Bronchial epithelial cell (primary cell): ENCODE results near the gene LRRC45. TPM values are rescaled to one million over a fixed set of nuclear protein-coding genes. Genes with fewer than 3 reads are reported as not detected.
A peak's percentile ranks its signal among the peaks of the same experiment; 100 is the strongest.

Experiments
- DNase-seq: peaks from one replicate; pipeline ENCODE4 v3.0.0-alpha.2; 2010; ENCODE audit warnings: low read depth
- FAIRE-seq: peaks from 2 replicates; lab custom pipeline; 2011; peaks lifted over from hg19 to GRCh38; lab: Jason Lieb, UNC
- H3K27me3 ChIP-seq: 2 replicates; pipeline ENCODE4 v1.5.1; 2011; ENCODE audit warnings: low read length; ENCODE audit not compliant: control insufficient read depth, insufficient read depth
- H3K36me3 ChIP-seq: 2 replicates; pipeline ENCODE4 v1.5.1; 2011; ENCODE audit warnings: low read length; ENCODE audit not compliant: control insufficient read depth, insufficient read depth
- H3K4me3 ChIP-seq: 2 replicates; pipeline ENCODE4 v1.5.1; 2011; ENCODE audit warnings: mild to moderate bottlenecking, low read depth, low read length, control low read depth
- total RNA-seq: library from RNA; depleted of rRNA; stranded (reverse); fragments of >200 nt; gene quantifications from 2 replicates; pipeline ENCODE4 v1.2.1, GENCODE V29; 2014
- TF ChIP-seq, protein P1 (sequence below): IDR thresholded peaks from 2 replicates; pipeline ENCODE4 v1.5.1; 2011; ENCODE audit warnings: mild to moderate bottlenecking, moderate library complexity, low read length, control low read depth, inconsistent platforms; ENCODE audit not compliant: insufficient read depth, severe bottlenecking

LRRC45 gene
- total RNA-seq, 1 donor from 2014 or later = 8.4 TPM

DNA sequence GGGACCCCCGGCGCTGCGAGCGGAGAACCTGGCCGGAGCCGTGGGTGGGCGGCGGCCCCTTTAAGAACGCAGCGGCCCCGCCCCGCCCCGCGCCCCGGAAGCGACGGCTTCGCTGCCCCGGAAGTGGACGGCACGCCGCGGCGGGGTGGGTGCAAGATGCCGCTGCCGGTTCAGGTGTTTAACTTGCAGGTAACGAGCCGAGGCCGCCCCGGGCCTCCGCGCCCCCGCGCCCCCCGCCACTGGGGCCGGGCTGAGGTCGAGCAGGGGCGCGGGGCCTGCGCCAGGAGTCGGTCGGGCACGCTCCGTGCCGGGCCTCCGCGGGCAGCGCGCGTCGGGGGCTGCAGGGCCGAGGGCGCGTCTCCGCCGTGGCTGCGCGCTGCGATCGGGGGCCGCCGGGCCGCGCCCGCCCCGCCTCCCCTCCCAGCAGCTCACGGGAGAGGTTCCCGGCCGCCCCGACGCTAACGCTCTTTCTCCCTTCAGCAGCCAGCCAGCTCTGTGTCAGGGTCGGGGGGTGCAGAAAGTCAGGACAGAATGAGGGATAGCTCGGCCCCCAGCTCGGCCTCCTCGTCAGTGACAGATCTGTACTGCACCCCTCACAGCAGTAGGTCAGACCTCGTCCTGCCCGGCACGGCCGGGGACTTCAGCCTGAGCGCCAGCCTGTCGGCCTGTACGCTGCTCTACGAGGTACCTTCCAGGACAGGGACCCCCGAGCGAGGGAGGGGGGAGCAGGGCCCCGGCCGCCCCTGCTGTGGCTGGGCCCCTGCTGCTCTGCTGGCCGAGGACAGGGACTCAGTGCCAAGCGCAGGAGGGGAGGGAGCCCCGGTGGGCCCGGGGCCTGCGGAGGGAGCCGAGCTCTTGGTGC is 28.9 kb downstream of the LRRC45 start, which contains the start of the genes GPS1 and RFNG:
TSS of gene GPS1 (plus strand) at position 123 of the 862 bp plus-strand sequence. CDS start at position 157, 34 bp downstream.
TSS of gene RFNG (minus strand) at position 36 of the 862 bp plus-strand sequence. CDS start 45 bp downstream, outside the sequence.
- DNase-seq = peak; percentile 30
- H3K4me3 ChIP-seq = peak within 1 kb of the TSS; percentile 89
- H3K27me3 ChIP-seq = no peaks in the 10 kb centered on the region
- TF ChIP-seq, protein P1, sequence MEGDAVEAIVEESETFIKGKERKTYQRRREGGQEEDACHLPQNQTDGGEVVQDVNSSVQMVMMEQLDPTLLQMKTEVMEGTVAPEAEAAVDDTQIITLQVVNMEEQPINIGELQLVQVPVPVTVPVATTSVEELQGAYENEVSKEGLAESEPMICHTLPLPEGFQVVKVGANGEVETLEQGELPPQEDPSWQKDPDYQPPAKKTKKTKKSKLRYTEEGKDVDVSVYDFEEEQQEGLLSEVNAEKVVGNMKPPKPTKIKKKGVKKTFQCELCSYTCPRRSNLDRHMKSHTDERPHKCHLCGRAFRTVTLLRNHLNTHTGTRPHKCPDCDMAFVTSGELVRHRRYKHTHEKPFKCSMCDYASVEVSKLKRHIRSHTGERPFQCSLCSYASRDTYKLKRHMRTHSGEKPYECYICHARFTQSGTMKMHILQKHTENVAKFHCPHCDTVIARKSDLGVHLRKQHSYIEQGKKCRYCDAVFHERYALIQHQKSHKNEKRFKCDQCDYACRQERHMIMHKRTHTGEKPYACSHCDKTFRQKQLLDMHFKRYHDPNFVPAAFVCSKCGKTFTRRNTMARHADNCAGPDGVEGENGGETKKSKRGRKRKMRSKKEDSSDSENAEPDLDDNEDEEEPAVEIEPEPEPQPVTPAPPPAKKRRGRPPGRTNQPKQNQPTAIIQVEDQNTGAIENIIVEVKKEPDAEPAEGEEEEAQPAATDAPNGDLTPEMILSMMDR = no peak
- peaks cover 39% of the 10 kb centered on the region for H3K36me3 ChIP-seq
- no peak for FAIRE-seq

- H3K36me3 ChIP-seq = peaks cover 41% of the 10 kb centered on the region
- FAIRE-seq (no peak), DNase-seq (no peak)
- TF ChIP-seq, protein P1 = no peak
- no peaks in the 10 kb centered on the region for H3K27me3 ChIP-seq
- H3K4me3 ChIP-seq = peak overlapping the region; percentile 89
Observed at GRCh38 chr17:82052638-82053059, 29.5 kb downstream of the LRRC45 start.

DNA sequence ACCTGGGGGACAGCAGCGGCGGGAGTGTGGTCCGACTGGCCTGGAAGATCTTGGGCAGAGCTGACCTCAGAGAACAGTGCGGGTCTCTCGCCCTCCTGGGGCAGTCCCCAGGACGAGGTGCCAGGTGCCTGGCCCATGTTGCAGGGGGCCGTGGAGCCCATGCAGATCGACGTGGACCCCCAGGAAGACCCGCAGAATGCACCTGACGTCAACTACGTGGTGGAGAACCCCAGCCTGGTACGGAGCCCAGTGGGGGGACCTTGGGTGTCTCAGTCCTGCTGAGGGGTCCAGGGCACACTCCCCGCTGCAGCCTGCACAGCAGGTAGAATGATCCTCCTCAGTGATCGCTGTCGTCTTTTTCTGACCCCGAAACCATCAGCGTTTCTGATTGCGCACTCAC is 30.0 kb downstream of the LRRC45 start:
- DNase-seq = no peak
- Histone ChIP-seq H3K27me3 (no peaks in the 10 kb centered on the region), H3K36me3 (peaks cover 37% of the 10 kb centered on the region), H3K4me3 (no peak overlapping the region)
- FAIRE-seq = no peak
- TF ChIP-seq, protein P1 = no peak

DNA sequence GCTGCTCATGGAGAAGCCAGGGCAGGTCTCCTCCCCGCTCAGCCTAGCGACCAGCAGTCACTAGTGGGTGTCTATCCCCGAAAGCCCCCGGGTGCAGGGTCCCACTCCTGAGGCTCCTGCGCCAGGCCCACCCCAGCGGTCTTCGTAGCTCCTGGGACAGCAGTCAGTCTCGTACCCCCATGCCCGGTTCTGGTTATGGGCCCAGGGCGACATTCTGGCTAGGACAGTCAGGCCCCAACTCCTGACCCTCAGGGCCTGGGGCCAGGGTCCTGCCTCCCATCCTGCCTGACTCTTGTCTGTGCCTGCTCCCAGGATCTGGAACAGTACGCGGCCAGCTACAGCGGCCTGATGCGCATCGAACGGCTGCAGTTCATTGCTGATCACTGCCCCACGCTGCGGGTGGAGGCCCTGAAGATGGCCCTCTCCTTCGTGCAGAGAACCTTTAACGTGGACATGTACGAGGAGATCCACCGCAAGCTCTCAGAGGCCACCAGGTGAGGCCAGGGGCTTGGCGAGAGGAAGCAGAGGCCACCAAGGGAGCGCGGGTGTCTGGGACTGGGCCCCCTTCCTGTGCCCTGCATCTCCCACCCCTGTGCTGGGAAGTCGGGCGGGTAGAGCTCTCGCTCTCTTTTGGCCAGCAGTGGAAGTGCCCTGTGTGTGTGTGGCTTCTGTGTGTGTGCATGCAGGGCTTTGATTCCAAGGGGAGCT is 30.6 kb downstream of the LRRC45 start:
- no peaks in the 10 kb centered on the region for H3K27me3 ChIP-seq
- H3K36me3 ChIP-seq = peaks cover 36% of the 10 kb centered on the region
- no peak for DNase-seq
- no peak for FAIRE-seq
- H3K4me3 ChIP-seq = no peak overlapping the region
- TF ChIP-seq, protein P1 = no peak

DNA sequence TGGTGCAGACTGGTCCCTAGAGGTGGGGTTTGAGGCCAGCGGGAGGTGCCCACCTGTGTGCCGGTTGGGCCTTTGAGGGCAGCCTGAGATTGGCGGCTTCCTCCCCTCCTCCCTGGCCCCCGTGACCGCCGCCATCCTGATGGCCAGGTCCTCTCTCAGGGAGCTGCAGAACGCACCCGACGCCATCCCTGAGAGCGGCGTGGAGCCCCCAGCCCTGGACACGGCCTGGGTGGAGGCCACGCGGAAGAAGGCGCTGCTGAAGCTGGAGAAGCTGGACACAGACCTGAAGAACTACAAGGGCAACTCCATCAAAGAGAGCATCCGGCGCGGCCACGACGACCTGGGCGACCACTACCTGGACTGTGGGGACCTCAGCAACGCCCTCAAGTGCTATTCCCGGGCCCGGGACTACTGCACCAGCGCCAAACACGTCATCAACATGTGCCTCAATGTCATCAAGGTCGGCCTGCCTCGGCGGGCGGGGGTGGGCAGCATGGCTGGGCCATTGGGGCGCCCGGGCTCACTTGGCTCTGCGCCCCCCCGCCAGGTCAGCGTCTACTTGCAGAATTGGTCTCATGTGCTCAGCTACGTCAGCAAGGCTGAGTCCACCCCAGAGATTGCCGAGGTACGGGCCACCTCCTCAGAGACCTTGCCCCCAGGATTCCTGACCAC is 31.4 kb downstream of the LRRC45 start:
- FAIRE-seq = no peak
- TF ChIP-seq, protein P1 = no peak
- Histone ChIP-seq H3K27me3 (no peaks in the 10 kb centered on the region), H3K36me3 (peaks cover 38% of the 10 kb centered on the region), H3K4me3 (no peak overlapping the region)
- no peak for DNase-seq
